ENCODE data around the gene ATAD3A.

GRCh38 chr1:1547011-1547410, 35.0 kb downstream of the ATAD3A start:
- TF ChIP-seq, protein P1, sequence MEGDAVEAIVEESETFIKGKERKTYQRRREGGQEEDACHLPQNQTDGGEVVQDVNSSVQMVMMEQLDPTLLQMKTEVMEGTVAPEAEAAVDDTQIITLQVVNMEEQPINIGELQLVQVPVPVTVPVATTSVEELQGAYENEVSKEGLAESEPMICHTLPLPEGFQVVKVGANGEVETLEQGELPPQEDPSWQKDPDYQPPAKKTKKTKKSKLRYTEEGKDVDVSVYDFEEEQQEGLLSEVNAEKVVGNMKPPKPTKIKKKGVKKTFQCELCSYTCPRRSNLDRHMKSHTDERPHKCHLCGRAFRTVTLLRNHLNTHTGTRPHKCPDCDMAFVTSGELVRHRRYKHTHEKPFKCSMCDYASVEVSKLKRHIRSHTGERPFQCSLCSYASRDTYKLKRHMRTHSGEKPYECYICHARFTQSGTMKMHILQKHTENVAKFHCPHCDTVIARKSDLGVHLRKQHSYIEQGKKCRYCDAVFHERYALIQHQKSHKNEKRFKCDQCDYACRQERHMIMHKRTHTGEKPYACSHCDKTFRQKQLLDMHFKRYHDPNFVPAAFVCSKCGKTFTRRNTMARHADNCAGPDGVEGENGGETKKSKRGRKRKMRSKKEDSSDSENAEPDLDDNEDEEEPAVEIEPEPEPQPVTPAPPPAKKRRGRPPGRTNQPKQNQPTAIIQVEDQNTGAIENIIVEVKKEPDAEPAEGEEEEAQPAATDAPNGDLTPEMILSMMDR (conservative IDR thresholded peaks at IDR 0.05 in 1 of 2, IDR thresholded peaks at IDR 0.05 in 1 of 2; ENCODE audit: low read depth in 1 of 2, low read length in 2 of 2), result no peak
- TF ChIP-seq EZH2 (IDR thresholded peaks at IDR 0.05; ENCODE audit: low read length, missing control alignments), result no peak

Measured in fibroblast of lung (primary cell).